GM10248 (cell line): ENCODE data around the gene MALRD1.

Source experiments
- CTCF ChIA-PET: fragments of 300-600 bp; sonication (Branson Sonifier 250); formaldehyde crosslinking; extraction: SDS; loops from one replicate; lab custom pipeline; 2021; ENCODE audit warnings: antibody characterized with exemption; lab: Yijun Ruan, JAX
- POLR2A ChIA-PET: fragments of 350-650 bp; sonication (Branson Sonifier 250); formaldehyde crosslinking; extraction: SDS; loops from one replicate; lab custom pipeline; 2020; ENCODE audit warnings: antibody characterized with exemption; lab: Yijun Ruan, JAX
- DNase-seq: peaks from one replicate; pipeline ENCODE4 v3.0.0; 2012; ENCODE audit errors: extremely low spot score
- CTCF ChIP-seq: IDR thresholded peaks from 2 replicates; pipeline ENCODE4 v1.5.1; 2012; ENCODE audit warnings: mild to moderate bottlenecking, low read depth; ENCODE audit errors: extremely low read depth, missing control alignments, control extremely low read depth

The MALRD1 gene

GRCh38 chr10:19421674-19422073 is 373.1 kb downstream of the MALRD1 start:
- ChIA-PET CTCF (interaction anchor here (0.8 kb wide), 1 partner anchor 15 kb away, joined by 3 read pairs; no protein-coding TSS in a partner anchor), POLR2A (no interaction called here)
- DNase-seq: no peak
- no peak for TF ChIP-seq CTCF

- CTCF ChIA-PET: interaction anchor here (0.9 kb wide), 1 partner anchor 9 kb away, joined by 3 read pairs; no protein-coding TSS in a partner anchor
- TF ChIP-seq CTCF: no peak
- POLR2A ChIA-PET: no interaction called here
- no peak for DNase-seq
Observed at GRCh38 chr10:19426034-19426433, 377.4 kb downstream of the MALRD1 start.

GRCh38 chr10:19431622-19432351 is 383.2 kb downstream of the MALRD1 start:
- CTCF ChIA-PET: no interaction called here
- no peak for TF ChIP-seq CTCF
- POLR2A ChIA-PET: no interaction called here
- no peak for DNase-seq

GRCh38 chr10:19449860-19450259 is 401.3 kb downstream of the MALRD1 start:
- no peak for DNase-seq
- TF ChIP-seq CTCF: no peak
- POLR2A ChIA-PET: no interaction called here
- CTCF ChIA-PET: no interaction called here

GRCh38 chr10:19451356-19451755 is 402.8 kb downstream of the MALRD1 start:
- ChIA-PET POLR2A (no interaction called here), CTCF (no interaction called here)

GRCh38 chr10:19451937-19452336 is 403.3 kb downstream of the MALRD1 start:
- TF ChIP-seq CTCF: no peak
- DNase-seq: no peak
- POLR2A ChIA-PET: no interaction called here
- CTCF ChIA-PET: no interaction called here

More at GRCh38 chr10:19451356-19451755, 402.8 kb downstream of the MALRD1 start:
- TF ChIP-seq CTCF: no peak
- no peak for DNase-seq

- ChIA-PET CTCF (no interaction called here), POLR2A (no interaction called here)
- TF ChIP-seq CTCF: no peak
- DNase-seq: no peak
Observed at GRCh38 chr10:19453967-19454366, 405.4 kb downstream of the MALRD1 start.
